K562 treated with DMSO at 1 percent for 12 hours (cell line): ENCODE data around the gene SLC27A5. TPM values are rescaled to one million over a fixed set of nuclear protein-coding genes. Genes with fewer than 3 reads are reported as not detected.

Source experiments
- total RNA-seq: library from RNA; unstranded; fragments of 300-600 nt; gene quantifications from 2 replicates; pipeline ENCODE4 v1.2.3, GENCODE V29; 2022; ENCODE audit not compliant: insufficient read depth

The SLC27A5 gene, protein sequence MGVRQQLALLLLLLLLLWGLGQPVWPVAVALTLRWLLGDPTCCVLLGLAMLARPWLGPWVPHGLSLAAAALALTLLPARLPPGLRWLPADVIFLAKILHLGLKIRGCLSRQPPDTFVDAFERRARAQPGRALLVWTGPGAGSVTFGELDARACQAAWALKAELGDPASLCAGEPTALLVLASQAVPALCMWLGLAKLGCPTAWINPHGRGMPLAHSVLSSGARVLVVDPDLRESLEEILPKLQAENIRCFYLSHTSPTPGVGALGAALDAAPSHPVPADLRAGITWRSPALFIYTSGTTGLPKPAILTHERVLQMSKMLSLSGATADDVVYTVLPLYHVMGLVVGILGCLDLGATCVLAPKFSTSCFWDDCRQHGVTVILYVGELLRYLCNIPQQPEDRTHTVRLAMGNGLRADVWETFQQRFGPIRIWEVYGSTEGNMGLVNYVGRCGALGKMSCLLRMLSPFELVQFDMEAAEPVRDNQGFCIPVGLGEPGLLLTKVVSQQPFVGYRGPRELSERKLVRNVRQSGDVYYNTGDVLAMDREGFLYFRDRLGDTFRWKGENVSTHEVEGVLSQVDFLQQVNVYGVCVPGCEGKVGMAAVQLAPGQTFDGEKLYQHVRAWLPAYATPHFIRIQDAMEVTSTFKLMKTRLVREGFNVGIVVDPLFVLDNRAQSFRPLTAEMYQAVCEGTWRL
- 20.0 and 25.4 TPM in 2 replicates for total RNA-seq

DNA sequence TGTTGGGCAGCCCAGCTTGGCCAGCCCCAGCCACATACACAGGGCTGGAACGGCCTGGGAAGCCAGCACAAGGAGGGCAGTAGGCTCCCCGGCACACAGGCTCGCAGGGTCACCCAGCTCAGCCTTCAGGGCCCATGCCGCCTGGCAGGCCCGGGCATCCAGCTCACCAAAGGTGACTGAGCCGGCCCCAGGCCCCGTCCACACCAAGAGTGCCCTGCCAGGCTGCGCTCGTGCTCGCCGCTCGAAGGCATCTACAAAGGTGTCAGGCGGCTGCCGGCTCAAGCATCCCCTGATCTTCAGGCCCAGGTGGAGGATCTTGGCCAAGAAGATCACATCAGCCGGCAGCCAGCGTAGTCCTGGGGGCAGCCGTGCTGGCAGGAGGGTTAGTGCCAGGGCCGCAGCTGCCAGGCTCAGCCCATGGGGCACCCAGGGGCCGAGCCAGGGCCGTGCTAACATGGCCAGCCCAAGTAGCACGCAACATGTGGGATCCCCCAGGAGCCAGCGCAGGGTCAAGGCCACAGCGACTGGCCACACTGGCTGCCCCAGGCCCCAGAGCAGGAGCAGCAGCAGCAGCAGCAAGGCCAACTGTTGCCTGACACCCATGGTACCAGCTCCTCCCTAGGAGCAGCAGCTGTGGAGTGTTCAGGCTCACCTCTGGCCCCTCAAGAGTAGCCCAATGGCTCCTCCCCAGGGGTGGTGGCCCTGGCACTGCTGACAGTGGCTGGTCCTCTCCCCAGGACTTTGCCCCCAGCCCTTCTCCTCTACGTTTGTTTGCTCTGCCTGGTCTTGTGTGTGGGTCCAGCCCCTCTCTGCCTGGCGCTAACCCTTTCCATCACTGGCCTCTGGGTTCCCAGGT lies at the start of gene SLC27A5:
TSS of gene SLC27A5 (minus strand) at position 640 of the 856 bp plus-strand sequence. CDS start at position 603, 37 bp downstream.

DNA sequence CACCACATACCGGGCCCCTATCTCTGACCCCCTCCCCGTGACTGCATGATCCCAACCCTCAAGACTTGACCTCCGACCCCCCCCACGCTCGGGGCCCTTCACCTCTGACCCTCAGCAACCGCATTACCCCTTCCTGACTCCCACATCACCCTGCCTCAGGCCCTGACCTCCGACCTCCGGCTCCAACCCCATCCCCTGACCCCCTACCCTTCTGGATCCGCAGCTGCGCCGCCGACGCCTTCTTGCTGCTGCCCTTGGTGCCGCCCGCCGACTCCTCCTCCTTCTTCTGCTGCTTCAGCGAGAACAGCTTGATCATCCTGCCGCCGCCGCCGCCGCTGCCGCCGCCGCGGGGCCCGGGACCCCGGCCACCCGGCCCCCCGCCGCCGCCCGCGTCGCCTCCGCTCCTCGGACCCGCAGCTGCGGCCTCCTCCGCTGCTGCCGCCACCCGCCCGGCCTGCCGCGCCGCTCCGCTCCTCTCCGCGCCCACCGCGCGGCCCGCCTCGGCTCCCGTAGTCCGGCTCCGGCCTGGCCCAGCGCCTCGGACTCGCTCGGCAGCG lies 46.4 kb upstream of the SLC27A5 start, which contains the start of gene UBE2M:
TSS of gene UBE2M (minus strand) at position 546 of the 557 bp plus-strand sequence. CDS start at position 316, 230 bp downstream.

DNA sequence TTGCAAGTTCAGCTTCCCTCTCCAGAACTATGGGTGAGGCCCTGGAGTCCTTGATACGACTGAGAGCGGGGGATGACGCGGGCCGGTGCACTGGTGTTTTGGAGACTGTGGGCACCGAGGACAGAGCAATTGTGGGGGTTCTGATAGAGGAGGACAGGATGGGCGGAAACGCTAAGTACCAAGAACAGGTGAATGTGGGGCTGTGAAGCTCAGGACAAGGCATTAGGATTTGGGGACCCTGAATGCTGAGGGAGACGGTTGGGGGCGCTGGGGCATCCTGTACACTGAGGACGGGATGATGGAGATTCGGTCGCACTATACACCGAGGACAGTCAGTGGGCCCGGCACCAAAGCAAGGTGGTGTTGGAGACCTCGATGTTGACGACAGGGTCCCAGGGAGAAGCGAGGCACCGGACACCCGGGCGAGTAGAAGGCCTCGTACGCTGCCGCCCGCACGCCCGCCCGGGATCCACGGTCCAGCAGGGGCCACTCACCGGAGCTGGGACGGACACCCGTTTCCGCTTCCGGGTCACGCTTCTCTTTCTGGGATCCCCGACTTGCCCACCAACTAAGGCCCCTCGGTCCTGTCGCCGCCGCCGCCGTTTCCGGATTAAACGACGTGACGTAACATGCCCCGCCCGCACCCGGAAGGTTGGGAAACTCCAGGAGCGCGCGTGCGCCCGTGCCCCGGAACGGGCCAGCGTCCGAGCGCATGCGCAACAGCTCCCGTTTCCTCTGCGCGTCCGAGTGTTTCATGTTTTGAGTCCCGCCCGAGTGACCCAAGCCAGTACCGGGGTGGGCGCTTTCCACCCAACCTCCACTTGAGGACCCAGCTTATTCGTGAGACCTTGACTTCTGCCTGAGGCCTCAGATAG lies 42.9 kb upstream of the SLC27A5 start, which contains the start of gene CHMP2A:
TSS of gene CHMP2A (minus strand) at position 612 of the 875 bp plus-strand sequence. CDS start 893 bp downstream, outside the sequence.

DNA sequence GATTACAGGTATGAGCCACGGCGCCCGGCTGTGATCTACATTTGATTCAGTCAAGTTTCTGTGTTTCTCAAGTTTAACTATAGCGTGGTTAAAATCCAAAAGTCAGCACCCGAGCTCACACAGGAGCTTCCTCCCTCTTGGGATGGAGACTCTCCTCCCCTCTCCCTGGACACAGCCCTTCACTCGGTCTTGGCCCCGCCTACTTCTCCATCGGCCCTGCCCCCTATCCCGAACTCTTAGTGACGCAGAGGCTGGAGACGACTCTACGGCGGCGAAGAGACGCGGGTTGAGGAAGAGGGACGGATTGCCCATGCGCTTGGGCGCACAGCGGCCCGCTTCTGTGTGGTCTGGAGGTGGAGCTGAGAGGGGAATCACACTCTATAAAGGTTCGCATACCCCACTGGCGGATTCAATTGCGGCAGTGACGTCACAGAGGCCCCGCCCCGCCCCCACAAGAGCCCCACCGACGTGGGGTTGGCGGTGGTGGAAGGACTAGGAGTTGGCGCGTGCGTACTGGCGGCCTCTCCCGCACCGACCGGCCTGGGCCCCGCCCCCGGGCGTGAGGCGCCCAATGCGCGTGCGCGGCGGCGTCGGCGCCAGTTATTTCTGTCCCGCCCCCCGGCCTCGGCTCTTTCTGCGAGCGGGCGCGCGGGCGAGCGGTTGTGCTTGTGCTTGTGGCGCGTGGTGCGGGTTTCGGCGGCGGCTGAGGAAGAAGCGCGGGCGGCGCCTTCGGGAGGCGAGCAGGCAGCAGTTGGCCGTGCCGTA lies 32.2 kb upstream of the SLC27A5 start, which contains the start of gene TRIM28:
TSS of gene TRIM28 (plus strand) at position 239 of the 765 bp plus-strand sequence. CDS start 694 bp downstream, outside the sequence.

DNA sequence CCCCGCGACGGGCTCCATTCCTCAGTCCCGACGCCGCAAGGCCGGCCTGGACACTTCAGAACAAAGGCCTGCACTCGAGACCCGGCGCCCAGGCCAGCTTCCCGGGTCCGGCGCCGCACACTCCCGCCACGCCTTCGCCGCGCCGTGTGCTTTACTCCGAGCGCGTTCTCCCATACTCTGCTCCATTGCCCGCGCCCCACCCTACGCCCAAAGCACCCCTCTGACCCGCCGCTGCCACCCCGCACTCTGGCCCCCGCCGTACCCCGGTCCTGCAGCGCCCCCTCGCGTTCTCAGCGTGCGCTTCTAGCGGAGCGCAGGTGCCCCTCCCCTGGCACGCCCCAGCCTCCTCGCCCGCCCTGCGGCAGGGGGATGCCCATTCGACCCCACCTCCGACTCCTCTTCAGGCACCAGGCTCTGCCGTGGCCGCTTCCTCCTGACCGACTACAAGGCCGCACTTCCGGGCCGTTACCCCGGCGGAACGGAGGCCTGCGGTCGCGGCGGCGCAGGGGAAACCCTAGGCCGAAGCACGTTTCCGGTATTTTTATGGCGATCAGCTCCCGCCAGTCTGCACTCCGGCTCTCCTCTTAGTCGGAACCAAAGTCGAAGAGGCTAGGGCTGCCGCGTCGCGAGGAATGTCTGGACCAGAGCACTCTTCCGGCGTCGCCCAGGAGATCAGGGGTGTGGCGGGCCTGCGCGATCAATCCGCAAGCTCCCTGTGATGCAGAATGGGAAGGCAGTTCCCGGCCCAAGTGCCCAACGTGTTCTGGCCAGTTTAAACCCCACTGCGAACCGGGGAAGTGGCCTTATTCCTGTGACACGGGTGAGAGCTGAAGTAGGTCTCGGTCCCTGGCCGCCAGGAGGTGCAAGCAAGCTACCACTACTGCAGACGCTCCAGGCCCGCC lies 7.8 kb upstream of the SLC27A5 start, which contains the start of gene ZBTB45:
TSS of gene ZBTB45 (minus strand) at position 456 of the 902 bp plus-strand sequence. CDS start 2,137 bp downstream, outside the sequence.

DNA sequence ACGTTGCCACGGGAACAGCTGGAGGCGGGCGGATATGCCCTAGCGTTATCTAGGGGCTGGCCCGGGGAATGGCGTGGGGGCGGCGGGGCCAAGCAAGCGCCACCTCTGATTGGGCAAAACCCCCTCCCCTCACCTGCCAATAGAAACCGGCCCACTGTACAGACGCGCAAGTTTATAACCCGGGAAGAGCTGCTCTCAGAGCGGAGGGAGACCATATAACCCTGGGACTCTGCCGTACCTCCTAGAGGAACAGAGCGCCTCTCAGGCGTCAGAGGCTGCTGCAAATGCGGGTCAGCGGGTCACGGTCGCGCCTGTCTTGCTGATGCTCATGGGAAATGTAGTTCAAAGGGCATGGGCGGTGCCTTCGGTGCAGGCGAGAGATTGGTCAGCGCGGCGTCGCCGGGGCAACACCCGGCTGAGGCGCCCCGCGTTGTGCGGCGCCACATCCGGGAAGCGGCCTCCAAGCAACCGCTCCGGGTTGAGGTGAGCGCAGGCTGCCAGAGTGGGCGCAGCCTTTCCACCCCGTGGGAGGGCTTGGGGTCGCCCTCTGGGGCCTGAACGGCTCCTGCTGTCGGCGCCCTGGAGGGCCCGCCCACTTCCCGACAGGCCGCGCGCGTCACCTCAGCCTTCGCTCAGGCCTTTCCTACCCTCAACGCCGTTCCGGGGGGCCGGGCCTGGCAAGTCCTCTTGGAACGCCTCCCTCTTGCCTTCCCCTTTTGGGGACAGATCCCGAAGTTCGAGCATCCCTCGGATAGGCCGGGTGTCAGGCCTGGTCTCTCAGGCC lies 35.9 kb downstream of the SLC27A5 start, which contains the start of gene ZNF446:
TSS of gene ZNF446 (plus strand) at position 639 of the 784 bp plus-strand sequence. CDS start 867 bp downstream, outside the sequence.

DNA sequence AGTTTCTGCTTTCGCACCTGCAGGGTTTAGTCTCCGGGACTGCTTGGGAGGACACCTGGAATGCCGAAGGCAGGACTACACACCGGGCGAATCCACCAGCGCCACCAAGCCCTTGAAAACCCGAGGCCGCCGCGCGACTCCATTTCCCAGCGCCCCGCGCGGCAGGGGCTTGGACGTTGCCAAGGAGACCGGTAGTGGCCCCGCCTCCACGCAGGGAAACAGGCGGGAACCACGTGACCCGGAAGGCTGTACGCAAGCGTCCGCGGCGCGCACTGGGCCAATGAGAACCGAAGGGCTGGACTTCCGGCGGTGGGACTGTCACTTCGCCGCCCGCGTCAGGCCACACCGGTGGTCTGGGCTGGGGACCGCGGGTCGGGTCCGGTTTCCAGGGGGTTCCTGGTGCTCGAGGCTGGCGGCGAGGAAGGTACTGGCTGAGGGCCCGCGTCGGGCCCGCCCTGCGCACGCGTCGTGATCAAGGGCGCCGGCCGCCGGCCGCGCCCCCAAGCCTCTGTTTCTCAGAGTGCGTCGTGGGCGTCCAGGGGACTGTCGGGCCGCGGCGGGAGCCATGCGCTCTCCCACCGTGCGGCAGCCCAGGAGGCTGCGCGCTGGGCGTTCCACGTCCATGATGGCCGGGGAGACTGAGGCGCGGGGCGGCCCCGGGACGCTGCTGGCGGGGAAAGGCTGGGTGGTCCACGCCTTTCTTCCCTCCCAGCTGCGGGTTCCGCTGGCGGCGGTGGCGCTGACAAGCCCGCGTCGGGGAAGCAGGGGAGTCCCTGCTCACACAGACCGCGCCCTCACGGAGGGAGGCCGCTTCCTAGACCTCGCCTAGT lies 44.8 kb downstream of the SLC27A5 start, which contains the start of gene ZNF324:
TSS of gene ZNF324 (plus strand) at position 321 of the 830 bp plus-strand sequence. CDS start 2,106 bp downstream, outside the sequence.

DNA sequence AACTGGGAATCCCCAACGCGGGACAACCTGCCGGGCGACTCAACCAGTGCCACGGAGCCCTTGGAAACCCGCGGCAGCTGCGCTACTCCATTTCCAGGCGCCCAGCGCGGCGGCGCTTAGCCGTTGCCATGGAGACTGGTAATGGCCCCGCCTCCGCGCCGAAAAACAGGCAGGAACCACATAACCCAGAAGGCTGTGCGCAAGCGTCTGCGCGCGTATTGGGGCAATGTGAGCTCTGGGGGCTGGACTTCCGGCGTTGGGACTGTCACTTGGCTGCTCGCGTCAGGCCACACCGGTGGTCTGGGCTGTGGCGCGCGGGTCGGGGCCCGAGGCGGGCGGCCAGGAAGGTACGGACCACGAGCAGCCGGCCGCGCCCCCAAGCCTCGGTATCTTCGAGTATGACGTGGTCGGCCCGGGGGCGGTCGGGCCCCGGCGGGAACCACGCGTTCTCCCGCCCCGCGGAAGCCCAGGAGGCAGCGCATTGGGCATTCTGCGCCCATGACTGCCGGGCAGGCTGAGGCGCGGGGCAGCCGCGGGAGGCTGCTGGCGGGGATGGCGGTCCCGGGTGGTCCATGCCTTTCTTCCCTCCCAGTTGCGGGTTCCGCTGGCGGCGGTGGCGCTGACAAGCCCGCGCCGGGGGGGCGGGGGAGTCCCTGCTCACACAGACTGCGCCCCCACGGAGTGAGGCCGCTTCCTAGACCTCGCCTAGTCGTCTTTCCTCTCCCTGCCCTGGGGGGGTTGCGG lies 60.3 kb downstream of the SLC27A5 start, which contains the start of gene ZNF324B:
TSS of gene ZNF324B (plus strand) at position 265 of the 744 bp plus-strand sequence. CDS start 2,080 bp downstream, outside the sequence.

Other genes starting within 250 kb of the SLC27A5 start
- 1.1 and 2.3 TPM in 2 replicates for gene ZNF8, start 233.0 kb downstream of the SLC27A5 start, total RNA-seq
- 88.3 and 106 TPM in 2 replicates for gene ERVK3-1, start 206.6 kb downstream of the SLC27A5 start, total RNA-seq
- 1.4 and 3.5 TPM in 2 replicates for gene ZSCAN22, start 185.0 kb downstream of the SLC27A5 start, total RNA-seq
- gene A1BG, start 158.5 kb downstream of the SLC27A5 start, total RNA-seq: 45.3 and 79.2 TPM in 2 replicates
- 2.4 and 4.5 TPM in 2 replicates for gene ZNF497, start 149.2 kb downstream of the SLC27A5 start, total RNA-seq
- gene ZNF837, start 131.0 kb downstream of the SLC27A5 start, total RNA-seq: 3.3 and 3.6 TPM in 2 replicates
- gene RPS5, start 124.7 kb downstream of the SLC27A5 start, total RNA-seq: 4,498 and 7,272 TPM in 2 replicates
- not detected in 2 replicates for gene RNF225, start 116.3 kb downstream of the SLC27A5 start, total RNA-seq
- gene ZNF584, start 103.3 kb downstream of the SLC27A5 start, total RNA-seq: 7.4 and 21.7 TPM in 2 replicates
- gene ZNF132, start 71.8 kb downstream of the SLC27A5 start, total RNA-seq: 0.32 and 0.47 TPM in 2 replicates
- gene ZNF324B, start 60.4 kb downstream of the SLC27A5 start, total RNA-seq: 1.8 and 5.1 TPM in 2 replicates
- 8.4 and 11.7 TPM in 2 replicates for gene ZNF324, start 44.9 kb downstream of the SLC27A5 start, total RNA-seq
- gene ZNF446, start 35.6 kb downstream of the SLC27A5 start, total RNA-seq: 8.1 and 13.6 TPM in 2 replicates
- gene ZBTB45, start 7.8 kb upstream of the SLC27A5 start, total RNA-seq: 11.0 and 15.4 TPM in 2 replicates
- 666 and 733 TPM in 2 replicates for gene TRIM28, start 32.1 kb upstream of the SLC27A5 start, total RNA-seq
- 148 and 177 TPM in 2 replicates for gene CHMP2A, start 43.1 kb upstream of the SLC27A5 start, total RNA-seq
- gene UBE2M, start 46.6 kb upstream of the SLC27A5 start, total RNA-seq: 113 TPM in 2 replicates
- 9.7 and 16.9 TPM in 2 replicates for gene MZF1, start 61.3 kb upstream of the SLC27A5 start, total RNA-seq